NOMO-1 treated with DMSO at 0.1 percent for 48 hours (cell line): Measurements from ENCODE around the gene RELT.
"Not testable (repeated sequence)": the region's sequence is repeated elsewhere in the genome, so short reads cannot be mapped to it uniquely, and the experiment has no call there.

Experiments used
- DNase-seq: peaks from one replicate; lab custom pipeline; 2025; ENCODE audit not compliant: unreplicated experiment; lab: John Stamatoyannopoulos, UW

Gene RELT

DNA sequence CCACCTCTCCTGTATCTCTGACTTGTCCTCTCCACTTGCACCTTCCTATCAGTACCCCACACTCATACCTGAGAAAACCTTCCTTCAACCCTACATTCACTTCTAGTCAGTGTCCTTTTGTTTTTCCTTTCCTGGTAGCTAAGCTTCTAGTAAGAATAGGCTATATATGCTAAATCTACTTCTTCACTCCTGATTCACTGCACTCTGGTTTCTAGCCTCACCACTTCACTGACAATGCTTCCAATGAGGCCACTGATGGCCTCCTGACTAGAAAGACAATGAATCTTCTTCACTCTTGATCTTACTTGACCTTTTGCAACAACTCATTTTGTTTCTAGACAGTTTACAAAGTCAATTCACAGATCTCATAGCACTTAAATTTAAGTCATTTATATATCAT lies 52.0 kb downstream of the RELT start:
- no peak for DNase-seq

DNA sequence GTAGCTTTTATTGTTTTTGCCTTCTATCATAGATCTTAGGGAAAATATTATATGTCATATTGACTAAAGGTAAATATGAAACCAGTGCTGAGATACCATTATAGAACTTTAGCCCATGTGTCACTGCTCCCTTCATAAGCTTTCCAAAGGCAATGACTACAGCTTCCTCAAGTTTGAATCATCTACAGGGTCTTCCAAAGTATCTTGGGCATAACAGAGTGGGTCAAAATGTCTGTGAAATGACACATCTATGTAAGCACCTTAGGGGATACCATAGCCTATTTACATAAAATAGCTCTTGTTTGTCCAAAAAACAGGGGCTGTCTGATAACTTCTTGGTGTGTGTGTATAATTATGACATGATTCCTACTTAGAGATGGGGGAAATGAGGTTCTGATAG lies 52.5 kb downstream of the RELT start:
- DNase-seq: no peak

DNA sequence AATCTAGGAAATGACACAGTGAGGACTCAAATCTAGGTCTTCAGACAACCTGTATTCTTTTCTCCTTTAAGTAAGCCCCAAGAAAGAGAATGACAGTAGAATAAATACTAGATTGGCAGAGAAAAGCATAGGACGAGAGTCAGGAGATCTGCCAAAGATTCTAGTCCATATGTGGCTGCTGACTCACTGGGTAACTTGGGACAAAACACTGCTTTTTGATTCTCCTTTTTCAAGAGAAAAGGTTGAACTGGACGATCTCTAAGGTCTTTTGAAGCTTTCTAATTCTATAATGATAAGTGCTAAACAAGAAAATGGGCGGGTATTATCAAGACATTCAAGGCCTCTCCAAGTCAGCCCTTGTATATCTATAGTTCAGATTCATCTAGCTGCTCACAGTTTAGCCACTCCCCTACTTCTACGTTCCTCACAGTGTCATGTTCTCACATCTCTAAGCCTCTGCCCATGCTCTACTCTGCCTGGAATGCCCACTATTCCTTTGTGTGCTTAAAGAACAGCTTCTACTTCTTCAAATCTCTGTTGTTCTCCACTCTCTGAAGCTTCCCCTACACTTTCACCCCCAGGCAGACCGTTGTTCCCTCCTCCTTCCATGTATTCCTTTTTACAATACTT lies 53.0 kb downstream of the RELT start:
- no peak for DNase-seq

DNA sequence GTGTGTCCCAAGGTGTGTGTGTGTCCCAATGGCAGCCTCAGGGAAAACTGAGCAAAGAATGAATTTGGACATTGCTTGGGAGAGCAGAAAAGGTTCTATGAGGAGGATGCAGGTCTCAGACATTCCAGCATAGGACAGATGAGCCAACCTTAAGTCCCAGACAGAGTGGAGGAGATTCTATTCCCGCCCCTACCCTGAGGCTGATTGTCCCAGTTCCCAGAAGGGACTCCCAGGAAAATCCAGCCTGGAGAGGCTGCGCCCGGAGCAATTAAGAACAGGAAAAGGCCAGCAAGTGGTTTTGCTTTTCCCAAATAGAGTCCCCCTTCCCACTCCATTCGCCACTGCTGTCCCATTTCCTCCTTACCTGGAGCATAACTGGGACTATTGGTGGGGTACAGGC lies 54.1 kb downstream of the RELT start:
- DNase-seq: no peak

DNA sequence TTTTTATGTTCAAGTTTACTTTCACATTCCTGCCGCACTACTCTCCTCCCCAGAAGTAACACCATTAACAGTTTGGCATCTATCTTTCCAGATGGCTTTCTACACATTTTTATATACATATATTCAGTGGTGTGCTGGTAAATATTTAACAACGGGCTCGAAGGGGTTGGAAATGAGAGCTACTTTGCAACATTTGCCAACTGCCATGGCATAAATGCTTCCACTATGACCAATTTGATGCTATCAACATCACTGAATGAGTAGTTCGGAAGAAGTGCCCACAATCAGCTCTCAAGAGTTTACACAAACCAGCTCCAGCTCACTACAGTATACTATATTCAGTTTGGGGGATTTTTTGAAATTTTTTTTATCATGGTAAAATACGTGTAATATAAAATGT lies 55.2 kb downstream of the RELT start:
- no peak for DNase-seq

DNA sequence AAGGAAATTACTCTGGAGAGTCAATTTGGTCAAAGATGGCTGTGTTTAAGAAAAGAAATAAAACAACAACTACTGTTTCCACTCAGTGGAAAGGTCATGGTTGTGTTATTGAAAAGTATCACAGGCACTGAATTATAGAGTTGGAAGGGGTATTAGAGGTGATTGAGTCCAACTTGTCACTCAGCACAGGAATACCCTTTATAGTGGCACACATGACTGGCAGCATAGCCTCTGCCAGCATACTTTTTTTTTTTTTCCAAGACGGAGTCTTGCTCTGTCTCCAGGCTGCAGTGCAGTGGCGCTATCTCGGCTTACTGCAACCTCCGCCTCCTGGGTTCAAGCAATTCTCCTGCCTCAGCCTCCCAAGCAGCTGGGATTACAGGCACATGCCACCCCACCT lies 60.7 kb downstream of the RELT start:
- DNase-seq: not testable (repeated sequence)

DNA sequence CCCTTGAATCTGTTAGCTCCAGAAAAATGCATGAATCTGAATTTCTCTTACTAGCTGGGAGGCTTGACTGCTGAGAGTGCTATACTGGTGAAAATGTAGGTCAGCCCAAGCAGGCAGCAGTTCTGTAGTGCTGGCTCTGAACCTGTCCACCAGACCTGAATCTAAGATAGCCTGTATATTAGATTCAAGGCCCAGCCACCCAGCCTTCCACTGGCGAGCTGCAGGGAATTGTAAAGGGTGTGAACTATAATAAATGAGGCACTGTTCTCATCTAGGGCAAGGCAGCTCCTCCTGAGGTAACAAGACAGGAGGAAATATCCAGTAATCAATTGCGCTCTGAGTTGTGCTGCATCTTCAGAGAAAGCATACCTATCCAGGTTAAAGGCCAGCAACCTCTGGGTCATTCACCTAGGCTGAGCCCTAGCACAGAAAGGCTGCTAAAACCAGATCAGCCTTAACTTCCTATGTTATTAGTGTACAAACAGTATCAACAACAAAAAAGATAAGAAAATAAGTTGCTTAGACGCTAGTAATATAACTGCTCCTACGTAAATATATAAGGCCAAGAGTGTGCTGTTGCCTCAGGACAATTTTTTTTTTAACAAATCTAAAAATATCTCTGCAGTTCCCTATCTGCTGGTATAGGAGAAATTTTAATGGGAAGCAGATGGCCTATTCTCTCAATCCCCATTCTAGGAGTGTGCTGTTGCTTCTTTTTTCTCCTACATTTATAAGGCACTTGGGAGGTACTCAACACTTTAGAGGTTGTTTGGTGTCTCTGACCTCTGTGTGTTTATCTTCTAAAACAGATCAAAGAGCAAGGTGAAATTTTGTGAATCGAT lies 63.0 kb downstream of the RELT start:
- no peak for DNase-seq

DNA sequence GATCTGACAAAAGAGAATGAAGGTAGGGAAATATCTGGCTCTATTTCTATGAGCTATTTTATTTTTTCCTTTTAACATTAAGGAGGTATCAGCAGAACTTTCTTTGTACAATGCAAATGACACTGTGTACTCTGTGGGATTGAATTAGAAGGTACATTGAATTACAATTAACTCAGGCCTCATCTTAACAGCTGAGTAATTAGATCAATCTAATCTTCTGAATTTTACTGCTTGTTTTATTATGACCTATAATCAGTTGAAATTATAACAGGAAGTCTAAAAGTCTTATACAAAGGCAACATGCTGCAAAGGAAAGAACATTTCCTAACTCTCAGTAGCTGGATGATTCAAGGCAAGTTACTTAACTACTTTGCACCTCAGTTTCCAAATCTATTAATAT lies 69.8 kb downstream of the RELT start:
- peak; percentile 11 for DNase-seq

DNA sequence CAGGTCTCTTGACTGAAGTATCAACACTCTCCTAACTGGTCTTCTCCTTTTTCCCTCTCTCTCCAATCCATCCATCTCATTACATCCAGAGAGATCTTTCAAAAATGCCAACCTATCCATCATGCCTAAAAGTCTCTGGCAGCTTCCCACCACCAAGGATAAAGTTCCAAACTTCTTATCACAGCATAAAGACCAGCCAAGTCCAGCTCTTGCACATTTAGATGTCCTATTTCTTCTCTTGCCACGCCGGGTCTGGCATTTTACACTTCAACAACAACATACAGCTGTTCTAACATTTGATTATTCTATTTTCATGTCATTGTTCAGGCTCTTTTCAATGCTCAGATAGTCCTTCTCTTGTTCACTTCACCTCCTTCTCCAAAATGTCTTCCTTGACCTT lies 70.6 kb downstream of the RELT start:
- no peak for DNase-seq
